SHP77 treated with DMSO at 0.1 percent for 48 hours (cell line): Measurements from ENCODE around the gene OR1S2.
"Not testable (repeated sequence)": the region's sequence is repeated elsewhere in the genome, so short reads cannot be mapped to it uniquely, and the experiment has no call there.

Source experiments
- DNase-seq: peaks from one replicate; lab custom pipeline; 2025; lab: John Stamatoyannopoulos, UW

The OR1S2 gene

GRCh38 chr11:58204042-58204441, at the start of gene OR1S2:
Gene OR1S2 (minus strand): TSS chr11:58204142. CDS start chr11:58204142, 0 bp downstream.
- DNase-seq, result no peak

GRCh38 chr11:58243954-58244353, 40.0 kb upstream of the OR1S2 start:
- no peak for DNase-seq

GRCh38 chr11:58227956-58228615, 24.1 kb upstream of the OR1S2 start:
- no peak for DNase-seq

- DNase-seq, result no peak
Measured at GRCh38 chr11:58222721-58223120, 18.8 kb upstream of the OR1S2 start.

GRCh38 chr11:58216476-58216875, 12.5 kb upstream of the OR1S2 start:
- DNase-seq, result no peak

GRCh38 chr11:58212420-58212819, 8.5 kb upstream of the OR1S2 start, which contains the start of gene OR1S1:
Gene OR1S1 (plus strand): TSS chr11:58212720.
- DNase-seq, result not testable (repeated sequence)

- DNase-seq, result no peak
Measured at GRCh38 chr11:58199271-58199670, 4.7 kb downstream of the OR1S2 start.

- no peak for DNase-seq
Measured at GRCh38 chr11:58195939-58196338, 8.0 kb downstream of the OR1S2 start.

GRCh38 chr11:58193391-58193790, 10.6 kb downstream of the OR1S2 start:
- no peak for DNase-seq

- no peak for DNase-seq
Measured at GRCh38 chr11:58192229-58192628, 11.7 kb downstream of the OR1S2 start.

- DNase-seq, result no peak
Measured at GRCh38 chr11:58188770-58189169, 15.2 kb downstream of the OR1S2 start, which contains the start of gene OR9Q2. Gene OR9Q2 (plus strand): TSS chr11:58189070. CDS start chr11:58190491, 1,421 bp downstream.

- DNase-seq, result no peak
Measured at GRCh38 chr11:58186938-58187337, 17.0 kb downstream of the OR1S2 start.

GRCh38 chr11:58179648-58180047, 24.3 kb downstream of the OR1S2 start:
- DNase-seq, result no peak

- no peak for DNase-seq
Measured at GRCh38 chr11:58178444-58178843, 25.5 kb downstream of the OR1S2 start.

GRCh38 chr11:58177409-58178054, 26.4 kb downstream of the OR1S2 start:
- DNase-seq, result no peak

- no peak for DNase-seq
Measured at GRCh38 chr11:58165504-58166106, 38.3 kb downstream of the OR1S2 start.

- DNase-seq, result no peak
Measured at GRCh38 chr11:58164990-58165389, 39.0 kb downstream of the OR1S2 start.

GRCh38 chr11:58164389-58164788, 39.6 kb downstream of the OR1S2 start:
- DNase-seq, result no peak
